PC-9 (cell line): ENCODE results near the gene HNRNPM. TPM values are rescaled to one million over a fixed set of nuclear protein-coding genes. Genes with fewer than 3 reads are reported as not detected.

ENCODE experiments used
- BruUV-seq: library from RNA; stranded (reverse); fragments of 400-500 nt; replicated peaks from 2 replicates; lab custom pipeline; 2021; lab: Mats Ljungman, UMichigan
- CTCF ChIA-PET: fragments of 300-600 bp; sonication (Branson Sonifier 250); formaldehyde crosslinking; loops from one replicate; lab custom pipeline; 2022; ENCODE audit warnings: antibody characterized with exemption; lab: Charles Lee
- POLR2A ChIA-PET: fragments of 300-600 bp; sonication (Branson Sonifier 250); formaldehyde crosslinking; loops from one replicate; lab custom pipeline; 2022; ENCODE audit warnings: antibody characterized with exemption; ENCODE audit not compliant: unreplicated experiment; lab: Charles Lee
- DNase-seq, 2 experiments: peaks; one replicate each; pipeline versions ENCODE4 v3.0.0 to v3.0.0-alpha.2; 2015 to 2022; ENCODE audit warnings: mixed read lengths in 1 of 2
- H2AFZ ChIP-seq: fragments of 200-600 bp; sonication (generic); 2 replicates; pipeline ENCODE4 v1.8.1; 2017; ENCODE audit warnings: antibody characterized with exemption
- H3F3A ChIP-seq: fragments of 200-600 bp; sonication (generic); 2 replicates; pipeline ENCODE4 v1.8.1; 2017; ENCODE audit warnings: antibody characterized with exemption, mild to moderate bottlenecking, low read depth; ENCODE audit not compliant: insufficient read depth
- H3K27ac ChIP-seq: fragments of 200-600 bp; sonication (generic); 2 replicates; pipeline ENCODE4 v1.6.1; 2016; ENCODE audit warnings: mixed run types
- H3K27me3 ChIP-seq: fragments of 200-600 bp; sonication (generic); 2 replicates; pipeline ENCODE4 v1.6.1; 2016; ENCODE audit warnings: low read depth, mixed run types; ENCODE audit not compliant: insufficient read depth
- H3K36me3 ChIP-seq: fragments of 200-600 bp; sonication (generic); 2 replicates; pipeline ENCODE4 v1.6.1; 2016; ENCODE audit warnings: low read depth, mixed run types
- H3K4me1 ChIP-seq: fragments of 200-600 bp; sonication (generic); replicated peaks from 2 replicates; pipeline ENCODE4 v1.6.1; 2016; ENCODE audit warnings: mixed run types; ENCODE audit not compliant: insufficient read depth
- H3K4me2 ChIP-seq: fragments of 200-600 bp; sonication (generic); 2 replicates; pipeline ENCODE4 v1.6.1; 2017; ENCODE audit warnings: mixed run types
- H3K4me3 ChIP-seq: fragments of 200-600 bp; sonication (generic); 2 replicates; pipeline ENCODE4 v1.6.1; 2016; ENCODE audit warnings: mixed run types
- H3K79me2 ChIP-seq: fragments of 200-600 bp; sonication (generic); 2 replicates; pipeline ENCODE4 v1.6.1; 2017; ENCODE audit warnings: low read depth, mixed run types
- H3K9me2 ChIP-seq: fragments of 200-600 bp; sonication (generic); 2 replicates; pipeline ENCODE4 v1.8.1; 2017; ENCODE audit warnings: mild to moderate bottlenecking; ENCODE audit not compliant: insufficient read depth
- H3K9me3 ChIP-seq: fragments of 200-600 bp; sonication (generic); 2 replicates; pipeline ENCODE4 v1.8.1; 2016; ENCODE audit warnings: low read depth; ENCODE audit not compliant: insufficient read depth
- H4K20me1 ChIP-seq: fragments of 200-600 bp; sonication (generic); 2 replicates; pipeline ENCODE4 v1.8.1; 2017; ENCODE audit not compliant: insufficient read depth
- CTCF ChIP-seq: fragments of 200-600 bp; sonication (generic); conservative IDR thresholded peaks from 2 replicates; pipeline ENCODE4 v1.6.1; 2017; ENCODE audit warnings: mixed run types, antibody characterized with exemption, mild to moderate bottlenecking, moderate library complexity
- EZH2 ChIP-seq: fragments of 200-600 bp; sonication (generic); IDR thresholded peaks from 2 replicates; pipeline ENCODE4 v1.8.0; 2017; ENCODE audit warnings: antibody characterized with exemption, low read depth
- intact Hi-C: fragments of 100-400 bp; cut with micrococcal nuclease; formaldehyde crosslinking; loops from one replicate; pipeline ENCODE4 v1.10.0; 2022; ENCODE audit not compliant: unreplicated experiment
- total RNA-seq: library from RNA; stranded (reverse); gene quantifications from 2 replicates; pipeline ENCODE4 v1.2.3, GENCODE V29; 2021

Gene HNRNPM
- total RNA-seq, 1 experiment from 2014 or later = 239 TPM

GRCh38 chr19:8511573-8512101, 66.9 kb downstream of the HNRNPM start:
- Histone ChIP-seq H3K9me3 (no peaks in the 10 kb centered on the region), H3K4me1 (peaks cover 14% of the 10 kb centered on the region), H3K4me3 (peak overlapping the region; percentile 7; the same call in 1 of the 2 replicates), H3F3A (peaks cover 26% of the 10 kb centered on the region; the same call in 1 of the 2 replicates), H3K4me2 (peak overlapping the region; percentile 78), H3K27ac (no peak overlapping the region), H4K20me1 (no peaks in the 10 kb centered on the region), H2AFZ (no peak overlapping the region), H3K9me2 (no peaks in the 10 kb centered on the region), H3K79me2 (peaks cover 6% of the 10 kb centered on the region; the same call in 1 of the 2 replicates), H3K27me3 (no peaks in the 10 kb centered on the region), H3K36me3 (no peaks in the 10 kb centered on the region)
- no peak for TF ChIP-seq CTCF
- TF ChIP-seq EZH2 = no peak
- intact Hi-C loops = no loop called here
- no peak for DNase-seq
- CTCF ChIA-PET = no interaction called here
- POLR2A ChIA-PET = no interaction called here
- no TSS peak for BruUV-seq

GRCh38 chr19:8512115-8512967, 67.6 kb downstream of the HNRNPM start:
- H2AFZ ChIP-seq = no peak overlapping the region

More at GRCh38 chr19:8512115-8512967, 67.6 kb downstream of the HNRNPM start:
- no TSS peak for BruUV-seq
- H3K9me2 ChIP-seq = no peaks in the 10 kb centered on the region
- peak in 1 of 2 experiments; percentile 46 for DNase-seq
- H3F3A ChIP-seq = peaks cover 21% of the 10 kb centered on the region; the same call in 1 of the 2 replicates
- TF ChIP-seq EZH2 (no peak), CTCF (no peak)
- H3K9me3 ChIP-seq = no peaks in the 10 kb centered on the region
- POLR2A ChIA-PET = interaction anchor here (1.7 kb wide), 1 partner anchor 14 kb away, joined by 25 read pairs; no protein-coding TSS in a partner anchor
- peak overlapping the region; percentile 80; the same call in 1 of the 2 replicates for H3K4me3 ChIP-seq
- no peak overlapping the region for H3K27ac ChIP-seq
- intact Hi-C loops = no loop called here
- H3K4me1 ChIP-seq = peaks cover 14% of the 10 kb centered on the region
- no peaks in the 10 kb centered on the region for H3K27me3 ChIP-seq
- H4K20me1 ChIP-seq = no peaks in the 10 kb centered on the region
- peak overlapping the region; percentile 78 for H3K4me2 ChIP-seq
- peaks cover 6% of the 10 kb centered on the region; the same call in 1 of the 2 replicates for H3K79me2 ChIP-seq
- CTCF ChIA-PET = no interaction called here
- H3K36me3 ChIP-seq = no peaks in the 10 kb centered on the region
